AG10803 (cell line): Measurements from ENCODE around the gene ZGRF1.
A peak's percentile ranks its signal among the peaks of the same experiment; 100 is the strongest.
"Not testable (repeated sequence)": the region's sequence is repeated elsewhere in the genome, so short reads cannot be mapped to it uniquely, and the experiment has no call there.

ENCODE experiments used
- DNase-seq: peaks from one replicate; pipeline ENCODE4 v3.0.0; 2010; ENCODE audit warnings: low read depth
- H3K4me3 ChIP-seq: 2 replicates; pipeline ENCODE4 v1.5.1; 2011; ENCODE audit warnings: mild to moderate bottlenecking, low read length, control low read depth
- CTCF ChIP-seq: conservative IDR thresholded peaks from 2 replicates; pipeline ENCODE4 v1.5.1; 2011; ENCODE audit warnings: mild to moderate bottlenecking, low read length, control low read depth, inconsistent platforms

ZGRF1 gene

GRCh38 chr4:112648263-112649054, 11.8 kb upstream of the ZGRF1 start:
- no peak overlapping the region for H3K4me3 ChIP-seq
- DNase-seq = no peak
- no peak for TF ChIP-seq CTCF

GRCh38 chr4:112647785-112648184, 11.1 kb upstream of the ZGRF1 start:
- DNase-seq = no peak
- no peak for TF ChIP-seq CTCF
- no peak overlapping the region for H3K4me3 ChIP-seq

GRCh38 chr4:112646632-112647537, 10.2 kb upstream of the ZGRF1 start:
- no peak for DNase-seq
- no peak for TF ChIP-seq CTCF
- no peak overlapping the region for H3K4me3 ChIP-seq

GRCh38 chr4:112645541-112646329, 9.0 kb upstream of the ZGRF1 start:
- no peak for TF ChIP-seq CTCF
- H3K4me3 ChIP-seq = no peak overlapping the region
- no peak for DNase-seq

GRCh38 chr4:112644595-112645535, 8.2 kb upstream of the ZGRF1 start:
- DNase-seq, H3K4me3 ChIP-seq: not testable (repeated sequence)

- TF ChIP-seq CTCF = no peak
- no peak overlapping the region for H3K4me3 ChIP-seq
- DNase-seq = no peak
Observed at GRCh38 chr4:112642526-112642925, 5.8 kb upstream of the ZGRF1 start.

- no peak for TF ChIP-seq CTCF
- no peak for DNase-seq
Observed at GRCh38 chr4:112637552-112637866, 800 bp upstream of the ZGRF1 start.

More at GRCh38 chr4:112637552-112637866, 800 bp upstream of the ZGRF1 start:
- H3K4me3 ChIP-seq = peak overlapping the region; percentile 93
